Measurements from ENCODE around the gene CBLN1. TPM values are rescaled to one million over a fixed set of nuclear protein-coding genes. Genes with fewer than 3 reads are reported as not detected.

The CBLN1 gene
- total and polyA plus RNA-seq, 4 donors: 16.4 to 44.9 (median 29.8) TPM

- Histone ChIP-seq H3K4me3 (ENCODE audit: low read depth, low read length) (no peak overlapping the region), H3K4me1 (ENCODE audit: control insufficient read depth, insufficient read depth, low read length) (no peaks in the 10 kb centered on the region), H3K9me3 (ENCODE audit: control insufficient read depth, insufficient read depth, low read length) (no peaks in the 10 kb centered on the region), H3K27me3 (ENCODE audit: control insufficient read depth, insufficient read depth, low read length) (no peaks in the 10 kb centered on the region), H3K27ac (ENCODE audit: low read depth, low read length) (no peak overlapping the region), H3K36me3 (ENCODE audit: control insufficient read depth, insufficient read depth, low read length) (no peaks in the 10 kb centered on the region)
- no peak for DNase-seq (ENCODE audit: low read depth in 4 of 6, low spot score in 6 of 6)
These were observed 23.8 kb upstream of the CBLN1 start for GRCh38 chr16:49305406-49305805.

GRCh38 chr16:49292413-49292812 is 10.8 kb upstream of the CBLN1 start:
- no peak for DNase-seq (ENCODE audit: low read depth in 4 of 6, low spot score in 6 of 6)
- WGBS (ENCODE audit: insufficient coverage): no CpG with 5 or more reads among the region's 2 CpGs
- Histone ChIP-seq H3K27ac (ENCODE audit: low read depth, low read length) (no peak overlapping the region), H3K27me3 (ENCODE audit: control insufficient read depth, insufficient read depth, low read length) (peaks cover 8% of the 10 kb centered on the region), H3K4me3 (ENCODE audit: low read depth, low read length) (no peak overlapping the region), H3K36me3 (ENCODE audit: control insufficient read depth, insufficient read depth, low read length) (no peaks in the 10 kb centered on the region), H3K9me3 (ENCODE audit: control insufficient read depth, insufficient read depth, low read length) (no peaks in the 10 kb centered on the region), H3K4me1 (ENCODE audit: control insufficient read depth, insufficient read depth, low read length) (no peaks in the 10 kb centered on the region)

GRCh38 chr16:49287572-49287971 is 5.9 kb upstream of the CBLN1 start:
- H3K4me1 ChIP-seq (ENCODE audit: control insufficient read depth, insufficient read depth, low read length): peaks cover 14% of the 10 kb centered on the region
- H3K9me3 ChIP-seq (ENCODE audit: control insufficient read depth, insufficient read depth, low read length): no peaks in the 10 kb centered on the region
- peaks cover 42% of the 10 kb centered on the region for H3K27me3 ChIP-seq (ENCODE audit: control insufficient read depth, insufficient read depth, low read length)
- no peaks in the 10 kb centered on the region for H3K36me3 ChIP-seq (ENCODE audit: control insufficient read depth, insufficient read depth, low read length)
- H3K27ac ChIP-seq (ENCODE audit: low read depth, low read length): no peak overlapping the region
- WGBS (ENCODE audit: insufficient coverage): 11% methylated on average over 1 of the region's 3 CpGs
- DNase-seq (ENCODE audit: low read depth in 4 of 6, low spot score in 6 of 6): no peak
- no peak overlapping the region for H3K4me3 ChIP-seq (ENCODE audit: low read depth, low read length)

GRCh38 chr16:49284962-49285361 is 3.3 kb upstream of the CBLN1 start:
- Histone ChIP-seq H3K4me1 (ENCODE audit: control insufficient read depth, insufficient read depth, low read length) (peaks cover 30% of the 10 kb centered on the region), H3K9me3 (ENCODE audit: control insufficient read depth, insufficient read depth, low read length) (no peaks in the 10 kb centered on the region), H3K27ac (ENCODE audit: low read depth, low read length) (no peak overlapping the region), H3K27me3 (ENCODE audit: control insufficient read depth, insufficient read depth, low read length) (peaks cover 56% of the 10 kb centered on the region), H3K4me3 (ENCODE audit: low read depth, low read length) (no peak overlapping the region), H3K36me3 (ENCODE audit: control insufficient read depth, insufficient read depth, low read length) (no peaks in the 10 kb centered on the region)
- 42% methylated on average over 2 of the region's 4 CpGs for WGBS (ENCODE audit: insufficient coverage)
- no peak for DNase-seq (ENCODE audit: low read depth in 4 of 6, low spot score in 6 of 6)

GRCh38 chr16:49283376-49284049 is 1.9 kb upstream of the CBLN1 start:
- Histone ChIP-seq H3K4me1 (ENCODE audit: control insufficient read depth, insufficient read depth, low read length) (peaks cover 39% of the 10 kb centered on the region), H3K27ac (ENCODE audit: low read depth, low read length) (no peak overlapping the region), H3K36me3 (ENCODE audit: control insufficient read depth, insufficient read depth, low read length) (no peaks in the 10 kb centered on the region), H3K9me3 (ENCODE audit: control insufficient read depth, insufficient read depth, low read length) (no peaks in the 10 kb centered on the region), H3K27me3 (ENCODE audit: control insufficient read depth, insufficient read depth, low read length) (peaks cover 71% of the 10 kb centered on the region), H3K4me3 (ENCODE audit: low read depth, low read length) (no peak overlapping the region)
- DNase-seq (ENCODE audit: low read depth in 4 of 6, low spot score in 6 of 6): peak in 1 of 6 donors; percentile 23
- 3% methylated on average over 17 of the region's 25 CpGs for WGBS (ENCODE audit: insufficient coverage)

- Histone ChIP-seq H3K27me3 (ENCODE audit: control insufficient read depth, insufficient read depth, low read length) (peaks cover 77% of the 10 kb centered on the region), H3K36me3 (ENCODE audit: control insufficient read depth, insufficient read depth, low read length) (peaks cover 2% of the 10 kb centered on the region), H3K27ac (ENCODE audit: low read depth, low read length) (no peak overlapping the region), H3K9me3 (ENCODE audit: control insufficient read depth, insufficient read depth, low read length) (no peaks in the 10 kb centered on the region), H3K4me3 (ENCODE audit: low read depth, low read length) (peak overlapping the region; percentile 35), H3K4me1 (ENCODE audit: control insufficient read depth, insufficient read depth, low read length) (peaks cover 45% of the 10 kb centered on the region)
- DNase-seq (ENCODE audit: low read depth in 4 of 6, low spot score in 6 of 6): peak in 2 of 6 donors; percentile 52 to 61
- WGBS (ENCODE audit: insufficient coverage): under 1% methylated on average over 48 of the region's 49 CpGs
These were observed 1.2 kb upstream of the CBLN1 start for GRCh38 chr16:49282690-49283375.

- H3K4me1 ChIP-seq (ENCODE audit: control insufficient read depth, insufficient read depth, low read length): peaks cover 53% of the 10 kb centered on the region
- peak; percentile 81 to 98 (median 92) for DNase-seq (ENCODE audit: low read depth in 4 of 6, low spot score in 6 of 6)
- peaks cover 2% of the 10 kb centered on the region for H3K36me3 ChIP-seq (ENCODE audit: control insufficient read depth, insufficient read depth, low read length)
- H3K9me3 ChIP-seq (ENCODE audit: control insufficient read depth, insufficient read depth, low read length): no peaks in the 10 kb centered on the region
- H3K27me3 ChIP-seq (ENCODE audit: control insufficient read depth, insufficient read depth, low read length): peaks cover 79% of the 10 kb centered on the region
- H3K27ac ChIP-seq (ENCODE audit: low read depth, low read length): no peak overlapping the region
- WGBS (ENCODE audit: insufficient coverage): under 1% methylated on average over 124 of the region's 124 CpGs
- peak overlapping the region; percentile 38 for H3K4me3 ChIP-seq (ENCODE audit: low read depth, low read length)
These were observed 405 bp upstream of the CBLN1 start for GRCh38 chr16:49281843-49282642.

DNA sequence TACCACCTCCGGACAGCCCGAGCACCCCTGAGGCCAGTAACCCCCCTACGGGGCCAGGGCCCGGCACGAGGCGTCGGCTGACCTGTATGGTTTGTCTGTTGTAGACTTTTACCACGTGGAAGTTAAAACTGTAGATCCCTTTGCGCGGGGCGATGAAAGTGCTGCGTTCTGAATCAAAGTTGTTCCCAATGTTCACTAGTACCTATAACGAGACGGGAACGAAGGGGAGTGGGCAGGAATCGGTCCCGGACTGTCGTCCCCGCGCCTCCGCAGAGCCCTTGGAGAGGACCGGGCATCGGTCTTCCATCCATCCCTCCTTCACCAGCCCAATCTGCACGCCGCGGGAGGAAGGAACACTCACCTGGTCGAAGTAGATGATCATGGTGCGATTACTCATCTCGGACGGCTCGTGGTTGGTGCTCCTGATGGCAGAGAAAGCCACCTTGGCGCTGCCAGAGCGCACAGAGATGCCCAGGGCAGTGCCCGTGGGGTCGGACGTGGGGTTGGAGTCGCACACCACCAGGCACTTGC is 732 bp downstream of the CBLN1 start:
- Histone ChIP-seq H3K9me3 (ENCODE audit: control insufficient read depth, insufficient read depth, low read length) (no peaks in the 10 kb centered on the region), H3K4me3 (ENCODE audit: low read depth, low read length) (peak overlapping the region; percentile 21)
- WGBS (ENCODE audit: insufficient coverage): under 1% methylated on average over 18 of the region's 37 CpGs

DNA sequence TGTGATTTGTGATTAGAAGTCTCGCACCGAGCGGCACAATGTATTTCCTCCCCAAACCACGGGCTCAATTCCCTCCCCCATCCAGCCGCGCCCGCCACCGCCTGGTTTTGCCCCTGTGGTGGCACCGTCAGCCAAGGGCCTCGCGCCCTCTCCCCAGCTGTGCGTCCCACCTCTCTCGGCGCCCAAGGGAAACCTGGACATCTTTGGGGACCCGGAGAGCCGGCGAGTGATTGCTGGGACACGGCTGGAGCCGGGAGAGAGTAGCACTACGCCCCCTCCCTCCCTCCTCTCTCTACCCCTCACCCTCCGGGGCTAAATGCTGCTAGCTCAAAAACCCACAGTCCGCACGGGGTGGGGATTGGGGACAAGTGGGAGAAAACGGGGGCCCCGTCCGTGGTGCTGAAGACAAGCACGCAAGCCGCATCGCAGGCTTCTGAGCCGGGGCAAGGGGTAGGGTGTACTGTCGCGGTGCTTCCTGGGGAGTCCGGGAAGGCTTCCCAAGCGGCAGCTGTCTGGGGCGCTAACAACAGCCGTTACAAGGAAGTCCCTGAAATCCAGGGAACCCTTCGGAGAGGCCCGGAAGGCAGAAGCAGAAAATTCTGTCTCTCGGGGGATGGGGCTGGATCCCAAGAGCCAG is 1.4 kb downstream of the CBLN1 start:
- H3K36me3 ChIP-seq (ENCODE audit: control insufficient read depth, insufficient read depth, low read length): peaks cover 2% of the 10 kb centered on the region
- H3K27me3 ChIP-seq (ENCODE audit: control insufficient read depth, insufficient read depth, low read length): peaks cover 88% of the 10 kb centered on the region
- H3K4me1 ChIP-seq (ENCODE audit: control insufficient read depth, insufficient read depth, low read length): peaks cover 58% of the 10 kb centered on the region
- no peaks in the 10 kb centered on the region for H3K9me3 ChIP-seq (ENCODE audit: control insufficient read depth, insufficient read depth, low read length)
- DNase-seq (ENCODE audit: low read depth in 4 of 6, low spot score in 6 of 6): peak in 1 of 6 donors; percentile 53
- no peak overlapping the region for H3K27ac ChIP-seq (ENCODE audit: low read depth, low read length)
- under 1% methylated on average over 35 of the region's 39 CpGs for WGBS (ENCODE audit: insufficient coverage)
- peak overlapping the region; percentile 12 for H3K4me3 ChIP-seq (ENCODE audit: low read depth, low read length)

More for the DNA sequence above, 732 bp downstream of the CBLN1 start:
- H3K27me3 ChIP-seq (ENCODE audit: control insufficient read depth, insufficient read depth, low read length): peaks cover 84% of the 10 kb centered on the region
- H3K4me1 ChIP-seq (ENCODE audit: control insufficient read depth, insufficient read depth, low read length): peaks cover 54% of the 10 kb centered on the region
- peaks cover 2% of the 10 kb centered on the region for H3K36me3 ChIP-seq (ENCODE audit: control insufficient read depth, insufficient read depth, low read length)
- DNase-seq (ENCODE audit: low read depth in 4 of 6, low spot score in 6 of 6): peak in 2 of 6 donors; percentile 18 to 32
- H3K27ac ChIP-seq (ENCODE audit: low read depth, low read length): no peak overlapping the region
